CD4-positive, alpha-beta T cell treated with Interleukin-4 for 1 hour (primary cell): ENCODE results near the gene NDC80.
A peak's percentile ranks its signal among the peaks of the same experiment; 100 is the strongest.

Experiments used
- DNase-seq, 2 donors: peaks; one replicate each; pipeline ENCODE4 v3.0.0-alpha.2; 2020 to 2022

Gene NDC80

DNA sequence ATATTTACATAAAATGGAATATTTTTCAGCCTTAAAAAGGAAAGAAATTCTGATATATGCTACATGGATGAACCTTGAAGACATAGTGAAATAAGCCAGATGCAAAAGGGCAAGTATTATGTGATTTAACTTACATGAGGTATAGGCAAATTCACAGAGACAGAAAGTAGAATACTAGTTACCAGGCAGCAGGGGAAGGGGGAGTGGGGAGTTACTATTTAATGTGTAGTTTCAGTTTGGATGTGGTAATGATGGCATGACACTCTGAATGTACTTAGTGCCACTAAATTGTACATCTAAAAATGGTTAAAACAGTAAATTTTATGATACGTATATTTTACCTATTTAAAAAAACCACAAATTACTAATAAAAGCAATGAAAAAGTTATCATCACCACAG lies 12.1 kb upstream of the NDC80 start:
- DNase-seq: no peak

GRCh38 chr18:2564373-2564772 lies 7.0 kb upstream of the NDC80 start:
- no peak for DNase-seq

- DNase-seq: no peak
Observed at GRCh38 chr18:2568129-2568528, 3.2 kb upstream of the NDC80 start.

- no peak for DNase-seq
Observed at GRCh38 chr18:2568605-2569004, 2.8 kb upstream of the NDC80 start.

- no peak for DNase-seq
Observed at GRCh38 chr18:2569338-2570207, 1.8 kb upstream of the NDC80 start.

- peak in 1 of 2 donors; percentile 72 for DNase-seq
Observed at GRCh38 chr18:2570772-2571199, 571 bp upstream of the NDC80 start.

DNA sequence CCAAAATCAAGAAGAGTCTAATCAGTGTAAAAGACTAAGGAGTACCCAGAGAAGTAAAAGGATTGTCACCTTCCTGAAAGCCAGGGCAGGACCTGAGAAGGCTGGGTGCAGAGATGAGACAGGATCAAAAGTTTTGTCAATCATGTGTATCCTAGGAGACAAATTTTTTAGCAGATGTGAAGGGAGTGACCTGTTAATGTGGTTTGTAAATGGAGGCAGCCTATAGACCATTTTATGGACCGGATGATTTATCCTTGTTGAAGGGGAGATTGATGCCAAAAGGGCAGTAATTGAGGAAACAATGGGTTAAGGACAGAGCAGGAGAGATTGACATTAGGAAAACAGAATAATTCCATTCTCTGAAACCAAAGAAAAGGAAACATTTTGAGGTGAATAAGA lies 813 bp downstream of the NDC80 start:
- peak in 1 of 2 donors; percentile 35 for DNase-seq

- no peak for DNase-seq
Observed at GRCh38 chr18:2572892-2573291, 1.5 kb downstream of the NDC80 start.

DNA sequence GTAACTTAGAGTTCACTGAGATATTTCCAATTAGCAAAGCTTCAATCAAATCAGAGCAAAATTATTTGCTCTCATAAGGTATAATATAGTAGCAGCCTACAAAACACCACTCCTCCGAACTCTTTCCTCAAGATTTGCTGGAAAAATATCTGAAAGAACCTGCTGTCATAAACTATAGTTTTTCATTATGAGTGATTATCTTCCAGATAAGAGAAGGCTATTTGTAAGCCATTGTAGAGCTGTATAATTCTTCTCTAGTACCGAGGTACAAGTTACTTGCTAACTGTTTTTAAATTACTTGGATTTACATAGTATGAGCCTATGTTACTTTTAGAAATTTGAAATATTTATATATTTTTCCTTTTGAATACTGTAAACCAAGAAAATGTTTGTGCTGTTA lies 2.1 kb downstream of the NDC80 start:
- DNase-seq: no peak

GRCh38 chr18:2587788-2588187 lies 16.4 kb downstream of the NDC80 start:
- no peak for DNase-seq

GRCh38 chr18:2588666-2589344 lies 17.4 kb downstream of the NDC80 start:
- DNase-seq: no peak

- DNase-seq: peak in 1 of 2 donors; percentile 48
Observed at GRCh38 chr18:2589345-2590068, 18.1 kb downstream of the NDC80 start.

- no peak for DNase-seq
Observed at GRCh38 chr18:2590303-2590702, 18.9 kb downstream of the NDC80 start.

DNA sequence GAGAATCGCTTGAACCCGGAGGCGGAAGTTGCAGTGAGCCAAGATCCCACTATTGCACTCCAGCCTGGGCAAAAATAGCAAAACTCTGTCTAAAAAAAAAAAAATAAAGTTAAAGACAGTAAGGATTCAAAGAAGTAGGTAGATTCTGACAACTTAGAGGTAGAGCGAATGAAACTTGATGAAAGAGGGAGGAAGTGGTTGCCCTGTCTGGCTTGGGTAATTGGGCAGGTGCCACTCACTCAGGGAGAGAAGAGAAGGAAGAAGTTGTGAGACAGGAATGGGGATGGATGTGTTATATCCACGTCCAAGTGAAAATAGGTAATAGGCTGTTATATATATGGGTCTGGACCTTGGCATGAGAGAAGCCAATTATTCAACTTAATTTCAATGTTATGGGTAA lies 26.3 kb downstream of the NDC80 start:
- peak in 1 of 2 donors; percentile 40 for DNase-seq

- no peak for DNase-seq
Observed at GRCh38 chr18:2602844-2603243, 31.5 kb downstream of the NDC80 start.

GRCh38 chr18:2606335-2606734 lies 35.0 kb downstream of the NDC80 start:
- DNase-seq: peak in 1 of 2 donors; percentile 47

GRCh38 chr18:2609604-2610003 lies 38.2 kb downstream of the NDC80 start:
- no peak for DNase-seq

GRCh38 chr18:2610549-2610948 lies 39.2 kb downstream of the NDC80 start:
- no peak for DNase-seq

- DNase-seq: no peak
Observed at GRCh38 chr18:2612996-2613395, 41.6 kb downstream of the NDC80 start.

- DNase-seq: no peak
Observed at GRCh38 chr18:2617401-2617998, 46.1 kb downstream of the NDC80 start.

DNA sequence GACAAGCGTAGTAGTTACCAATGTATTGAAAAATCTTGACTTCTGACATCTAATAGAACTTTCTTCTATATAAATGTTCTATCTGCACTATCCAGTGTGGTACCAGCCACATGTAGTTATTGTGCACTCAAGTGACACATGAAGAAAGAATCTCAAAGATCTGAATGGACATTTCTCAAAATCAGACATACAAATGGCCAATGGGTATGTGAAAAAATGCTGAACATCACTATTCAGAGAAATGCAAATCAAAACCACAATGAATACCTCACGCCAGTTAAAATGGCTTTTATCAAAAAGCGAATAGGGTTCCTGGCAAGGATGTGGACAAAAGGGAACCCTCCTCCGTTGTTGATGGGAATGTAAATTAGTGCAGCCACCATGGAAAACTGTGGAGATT lies 46.7 kb downstream of the NDC80 start:
- DNase-seq: no peak

DNA sequence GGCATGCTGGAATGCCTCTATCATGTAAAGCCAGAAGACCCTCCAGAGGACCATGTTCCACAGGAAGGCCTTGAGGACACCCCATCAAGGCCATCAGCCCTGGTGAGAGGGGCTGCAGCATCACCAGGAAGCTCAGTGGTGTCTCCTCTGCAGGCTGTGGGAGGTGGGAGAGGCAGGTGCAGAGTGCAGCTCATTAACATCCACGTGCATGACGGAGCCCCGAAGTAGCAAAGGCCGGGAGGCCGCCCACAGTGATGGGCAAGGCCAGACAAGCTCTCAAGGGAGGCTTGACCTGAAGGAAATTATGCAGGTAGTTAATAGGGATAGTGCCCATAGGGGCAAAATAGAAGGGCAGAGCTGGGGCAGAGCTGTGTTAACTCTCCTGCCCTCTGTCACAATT lies 53.9 kb downstream of the NDC80 start:
- no peak for DNase-seq

GRCh38 chr18:2627821-2628276 lies 56.5 kb downstream of the NDC80 start:
- DNase-seq: no peak
